OCI-LY3 (cell line): Measurements from ENCODE around the gene TOMM70.
A peak's percentile ranks its signal among the peaks of the same experiment; 100 is the strongest.

ENCODE experiments used
- H2AFZ ChIP-seq: fragments of 200-600, 300-600 bp; shearing (Covaris generic); 2 replicates; pipeline ENCODE4 v1.6.0; 2014; ENCODE audit warnings: antibody characterized with exemption, low read depth, low read length
- H3K27ac ChIP-seq: fragments of 200-600, 300-600 bp; sonication (generic); 2 replicates; pipeline ENCODE4 v1.5.1; 2014; ENCODE audit warnings: mild to moderate bottlenecking, low read length, moderate library complexity, mixed read lengths
- H3K27me3 ChIP-seq: fragments of 200-600, 300-600 bp; sonication (generic); 2 replicates; pipeline ENCODE4 v1.6.1; 2014; ENCODE audit warnings: low read depth, low read length, mixed read lengths
- H3K36me3 ChIP-seq: fragments of 200-600, 300-600 bp; sonication (generic); replicated peaks from 2 replicates; pipeline ENCODE3; 2014; ENCODE audit warnings: low read depth, low read length, mixed read lengths
- H3K4me1 ChIP-seq: fragments of 300-600, 200-600 bp; sonication (generic); 2 replicates; pipeline ENCODE4 v1.6.1; 2014; ENCODE audit warnings: low read length, mixed read lengths
- H3K4me2 ChIP-seq: fragments of 200-600, 300-600 bp; sonication (generic); 2 replicates; pipeline ENCODE4 v1.6.1; 2014; ENCODE audit warnings: low read length, mixed read lengths
- H3K4me3 ChIP-seq: fragments of 300-600, 200-600 bp; sonication (generic); 2 replicates; pipeline ENCODE4 v1.5.1; 2014; ENCODE audit warnings: antibody characterized with exemption, mild to moderate bottlenecking, low read length, moderate library complexity
- H3K79me2 ChIP-seq: fragments of 300-600, 200-600 bp; shearing (Covaris generic); 2 replicates; pipeline ENCODE4 v1.6.1; 2014; ENCODE audit warnings: mild to moderate bottlenecking, low read length, mixed read lengths
- H3K9ac ChIP-seq: fragments of 300-600, 200-600 bp; shearing (Covaris generic); 2 replicates; pipeline ENCODE4 v1.6.0; 2014; ENCODE audit warnings: mild to moderate bottlenecking, low read length, moderate library complexity
- H3K9me3 ChIP-seq: fragments of 200-600, 300-600 bp; shearing (Covaris generic); 2 replicates; pipeline ENCODE4 v1.6.1; 2014; ENCODE audit warnings: low read length, mixed read lengths; ENCODE audit not compliant: insufficient read depth
- H4K20me1 ChIP-seq: fragments of 200-600, 300-600 bp; sonication (generic); 2 replicates; pipeline ENCODE4 v1.6.1; 2016; ENCODE audit warnings: low read length, mixed read lengths; ENCODE audit not compliant: insufficient read depth
- EZH2phosphoT487 ChIP-seq: fragments of 200-600 bp; shearing (Covaris generic); IDR thresholded peaks from 2 replicates; pipeline ENCODE4 v1.6.1; 2018; ENCODE audit warnings: antibody characterized with exemption, mixed run types, low read depth
- TF ChIP-seq, protein P1 (sequence below): fragments of 200-600, 300-600 bp; sonication (generic); IDR thresholded peaks from 2 replicates; pipeline ENCODE4 v1.5.1; 2014; ENCODE audit warnings: antibody characterized with exemption, low read length, low read depth

Gene TOMM70

DNA sequence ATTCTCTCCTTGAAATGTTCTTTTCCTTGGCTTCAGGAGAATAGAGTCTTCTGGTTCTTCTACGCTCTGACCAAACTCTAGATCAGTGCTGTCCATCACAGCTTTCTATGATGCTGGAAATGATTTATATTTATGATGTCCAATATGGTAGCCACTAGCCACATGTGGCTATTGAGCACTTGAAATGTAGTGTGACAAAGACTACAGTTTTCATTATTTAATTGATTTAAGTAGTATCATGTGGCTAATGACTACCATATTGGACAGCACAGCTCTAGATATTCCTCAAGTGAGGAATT is 3.3 kb upstream of the TOMM70 start:
- peaks cover 61% of the 10 kb centered on the region for H3K79me2 ChIP-seq
- no peak overlapping the region for H3K27ac ChIP-seq
- H3K4me1 ChIP-seq: peaks cover 19% of the 10 kb centered on the region
- H3K9me3 ChIP-seq: peaks cover 12% of the 10 kb centered on the region
- TF ChIP-seq EZH2phosphoT487: no peak
- TF ChIP-seq, protein P1, sequence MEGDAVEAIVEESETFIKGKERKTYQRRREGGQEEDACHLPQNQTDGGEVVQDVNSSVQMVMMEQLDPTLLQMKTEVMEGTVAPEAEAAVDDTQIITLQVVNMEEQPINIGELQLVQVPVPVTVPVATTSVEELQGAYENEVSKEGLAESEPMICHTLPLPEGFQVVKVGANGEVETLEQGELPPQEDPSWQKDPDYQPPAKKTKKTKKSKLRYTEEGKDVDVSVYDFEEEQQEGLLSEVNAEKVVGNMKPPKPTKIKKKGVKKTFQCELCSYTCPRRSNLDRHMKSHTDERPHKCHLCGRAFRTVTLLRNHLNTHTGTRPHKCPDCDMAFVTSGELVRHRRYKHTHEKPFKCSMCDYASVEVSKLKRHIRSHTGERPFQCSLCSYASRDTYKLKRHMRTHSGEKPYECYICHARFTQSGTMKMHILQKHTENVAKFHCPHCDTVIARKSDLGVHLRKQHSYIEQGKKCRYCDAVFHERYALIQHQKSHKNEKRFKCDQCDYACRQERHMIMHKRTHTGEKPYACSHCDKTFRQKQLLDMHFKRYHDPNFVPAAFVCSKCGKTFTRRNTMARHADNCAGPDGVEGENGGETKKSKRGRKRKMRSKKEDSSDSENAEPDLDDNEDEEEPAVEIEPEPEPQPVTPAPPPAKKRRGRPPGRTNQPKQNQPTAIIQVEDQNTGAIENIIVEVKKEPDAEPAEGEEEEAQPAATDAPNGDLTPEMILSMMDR: no peak
- peak overlapping the region; percentile 88; the same call in 1 of the 2 replicates for H3K4me2 ChIP-seq
- H2AFZ ChIP-seq: no peak overlapping the region
- no peak overlapping the region for H3K9ac ChIP-seq
- H3K27me3 ChIP-seq: no peaks in the 10 kb centered on the region
- peaks cover 42% of the 10 kb centered on the region for H3K36me3 ChIP-seq
- peak overlapping the region; percentile 84 for H3K4me3 ChIP-seq
- H4K20me1 ChIP-seq: peaks cover 11% of the 10 kb centered on the region

DNA sequence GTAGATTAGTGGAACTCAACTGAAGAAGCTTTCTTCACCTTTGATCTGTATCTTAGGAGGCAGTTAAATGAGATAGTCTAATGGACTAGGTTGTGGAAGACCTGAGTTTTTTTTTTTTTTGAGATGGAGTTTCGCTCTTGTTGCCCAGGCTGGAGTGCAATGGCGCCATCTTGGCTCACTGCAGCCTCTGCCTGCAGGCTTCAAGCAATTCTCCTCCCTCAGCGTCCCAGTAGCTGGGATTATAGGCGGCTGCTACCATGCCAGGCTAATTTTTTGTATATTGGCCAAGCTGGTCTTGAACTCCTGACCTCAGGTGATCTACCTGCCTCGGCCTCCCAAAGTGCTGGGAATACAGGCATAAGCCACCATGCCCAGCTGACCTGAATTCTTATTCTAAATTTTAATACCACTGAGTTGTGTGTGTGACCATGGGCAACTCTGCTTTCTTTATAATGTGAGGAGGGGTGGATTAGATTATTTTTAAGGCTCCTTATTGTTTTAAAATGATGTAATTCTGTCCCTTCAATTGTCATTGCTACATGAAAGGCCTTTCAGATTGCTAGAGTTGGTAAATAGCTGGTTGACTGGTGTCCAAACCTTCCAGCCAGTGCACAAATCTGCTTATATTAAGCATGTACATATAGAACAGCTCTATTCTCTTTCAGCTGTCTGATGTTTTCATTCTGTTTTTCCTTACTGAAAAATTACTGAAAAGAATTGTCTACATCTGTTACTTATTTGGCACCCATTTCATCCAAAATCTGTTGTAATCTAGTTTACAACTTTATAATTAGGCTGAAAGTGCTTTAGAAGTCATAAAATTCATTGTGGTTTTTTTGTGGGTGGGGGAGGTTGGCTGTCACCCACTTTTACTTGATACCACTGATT is 2.7 kb upstream of the TOMM70 start:
- H4K20me1 ChIP-seq: peaks cover 11% of the 10 kb centered on the region
- H3K4me1 ChIP-seq: peaks cover 22% of the 10 kb centered on the region
- no peaks in the 10 kb centered on the region for H3K27me3 ChIP-seq
- H3K36me3 ChIP-seq: peaks cover 38% of the 10 kb centered on the region
- peak overlapping the region; percentile 88 for H3K4me2 ChIP-seq
- no peak for TF ChIP-seq EZH2phosphoT487
- TF ChIP-seq, protein P1: no peak
- H3K27ac ChIP-seq: no peak overlapping the region
- peaks cover 12% of the 10 kb centered on the region for H3K9me3 ChIP-seq
- peak overlapping the region; percentile 89 for H3K9ac ChIP-seq
- peak overlapping the region; percentile 84 for H3K4me3 ChIP-seq
- peaks cover 62% of the 10 kb centered on the region for H3K79me2 ChIP-seq
- H2AFZ ChIP-seq: no peak overlapping the region

DNA sequence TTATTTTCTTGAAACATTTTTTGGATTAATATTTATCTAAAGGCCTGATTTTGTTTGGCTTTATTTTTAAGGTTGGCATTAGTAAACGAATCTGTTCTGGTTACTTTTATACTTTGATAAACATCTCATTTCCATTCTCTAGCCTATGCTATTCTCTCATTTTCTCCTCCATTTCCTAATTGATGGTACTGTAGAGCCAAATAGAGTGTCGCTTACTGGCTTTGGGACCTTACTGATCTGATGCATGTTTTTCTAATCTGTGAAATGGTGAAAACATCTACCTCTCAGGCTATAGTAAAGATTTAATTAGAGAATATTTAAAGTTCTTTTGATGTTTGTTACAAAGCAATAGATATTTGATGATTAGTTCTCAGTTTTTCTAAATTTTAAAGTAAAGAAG is 2.0 kb upstream of the TOMM70 start:
- Histone ChIP-seq H3K79me2 (peaks cover 62% of the 10 kb centered on the region), H3K9ac (peak overlapping the region; percentile 89), H3K9me3 (peaks cover 12% of the 10 kb centered on the region), H4K20me1 (peaks cover 11% of the 10 kb centered on the region), H3K4me3 (peak overlapping the region; percentile 84), H2AFZ (no peak overlapping the region), H3K4me2 (peak overlapping the region; percentile 88), H3K27me3 (no peaks in the 10 kb centered on the region), H3K4me1 (peaks cover 24% of the 10 kb centered on the region), H3K36me3 (peaks cover 30% of the 10 kb centered on the region), H3K27ac (no peak overlapping the region)
- TF ChIP-seq, protein P1: no peak
- TF ChIP-seq EZH2phosphoT487: no peak

DNA sequence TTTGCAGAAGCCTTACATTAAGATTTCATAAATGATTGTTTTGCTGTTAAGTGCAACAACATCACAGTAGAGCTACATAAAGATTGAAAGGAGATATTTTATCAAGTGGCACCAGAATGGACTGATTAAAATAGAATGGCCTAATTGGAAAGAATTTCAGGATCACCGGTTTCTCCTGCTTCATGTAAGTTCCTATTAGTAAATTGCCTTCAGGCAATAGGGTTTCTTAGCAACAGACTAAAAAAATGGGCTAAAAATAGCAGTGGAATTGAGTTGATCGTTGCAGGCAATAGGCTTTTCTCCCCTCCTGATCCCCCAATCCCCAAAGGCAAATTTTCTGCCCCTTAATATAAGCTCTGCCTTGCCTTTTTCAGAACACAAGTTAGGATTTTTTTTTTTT is 1.4 kb upstream of the TOMM70 start:
- peaks cover 24% of the 10 kb centered on the region for H3K36me3 ChIP-seq
- peaks cover 24% of the 10 kb centered on the region for H3K4me1 ChIP-seq
- no peaks in the 10 kb centered on the region for H3K27me3 ChIP-seq
- no peak overlapping the region for H2AFZ ChIP-seq
- H4K20me1 ChIP-seq: peaks cover 11% of the 10 kb centered on the region
- no peak for TF ChIP-seq EZH2phosphoT487
- TF ChIP-seq, protein P1: no peak
- peak overlapping the region; percentile 88 for H3K4me2 ChIP-seq
- peaks cover 6% of the 10 kb centered on the region for H3K9me3 ChIP-seq
- peak overlapping the region; percentile 84 for H3K4me3 ChIP-seq
- peaks cover 67% of the 10 kb centered on the region for H3K79me2 ChIP-seq
- peak overlapping the region; percentile 87 for H3K27ac ChIP-seq
- peak overlapping the region; percentile 89 for H3K9ac ChIP-seq
